NCI-H69 (cell line): ENCODE data around the gene TRMT10C.
"Not testable (repeated sequence)": the region's sequence is repeated elsewhere in the genome, so short reads cannot be mapped to it uniquely, and the experiment has no call there.

Experiments
- DNase-seq: peaks from one replicate; lab custom pipeline; 2025; lab: John Stamatoyannopoulos, UW

The TRMT10C gene

GRCh38 chr3:101561630-101562328 lies at the start of gene TRMT10C:
Gene TRMT10C, plus strand, starts transcription at chr3:101561868. Its CDS starts 2,914 bp downstream, at chr3:101564782.
- DNase-seq = peak; percentile 89

GRCh38 chr3:101512396-101512645 lies 49.3 kb upstream of the TRMT10C start:
- DNase-seq = no peak

- peak; percentile 86 for DNase-seq
These were observed 48.8 kb upstream of the TRMT10C start, which contains the start of gene SENP7 for GRCh38 chr3:101512646-101513418. Gene SENP7, minus strand, starts transcription at chr3:101513212. Its CDS starts 82 bp downstream, at chr3:101513130.

GRCh38 chr3:101513419-101513986 lies 48.2 kb upstream of the TRMT10C start:
- no peak for DNase-seq

GRCh38 chr3:101518421-101518871 lies 43.2 kb upstream of the TRMT10C start:
- peak; percentile 23 for DNase-seq

GRCh38 chr3:101519685-101520365 lies 41.8 kb upstream of the TRMT10C start:
- no peak for DNase-seq

- peak; percentile 79 for DNase-seq
These were observed 40.4 kb upstream of the TRMT10C start for GRCh38 chr3:101521211-101521701.

GRCh38 chr3:101527441-101527840 lies 34.2 kb upstream of the TRMT10C start:
- no peak for DNase-seq

GRCh38 chr3:101527906-101528305 lies 33.8 kb upstream of the TRMT10C start:
- DNase-seq = no peak

- DNase-seq = no peak
These were observed 31.6 kb upstream of the TRMT10C start for GRCh38 chr3:101529816-101530685.

GRCh38 chr3:101530686-101531047 lies 31.0 kb upstream of the TRMT10C start:
- no peak for DNase-seq

- DNase-seq = no peak
These were observed 30.1 kb upstream of the TRMT10C start for GRCh38 chr3:101531473-101532086.

GRCh38 chr3:101532783-101533602 lies 28.7 kb upstream of the TRMT10C start:
- DNase-seq = no peak

- DNase-seq = no peak
These were observed 28.1 kb upstream of the TRMT10C start for GRCh38 chr3:101533603-101533968.

- no peak for DNase-seq
These were observed 26.4 kb upstream of the TRMT10C start for GRCh38 chr3:101535221-101535620.

GRCh38 chr3:101536266-101536665 lies 25.4 kb upstream of the TRMT10C start:
- no peak for DNase-seq

GRCh38 chr3:101536955-101537354 lies 24.7 kb upstream of the TRMT10C start:
- DNase-seq = not testable (repeated sequence)

- DNase-seq = no peak
These were observed 18.7 kb upstream of the TRMT10C start for GRCh38 chr3:101542957-101543356.

GRCh38 chr3:101544161-101544850 lies 17.4 kb upstream of the TRMT10C start:
- DNase-seq = no peak
